HepG2 (cell line): ENCODE measurements around the gene SMIM1. TPM values are rescaled to one million over a fixed set of nuclear protein-coding genes. Genes with fewer than 3 reads are reported as not detected.

Experiments used
- HCFC1 ChIP-seq: fragments of 150-350 bp; IDR thresholded peaks from 2 replicates; pipeline ENCODE4 v1.6.1; 2014; ENCODE audit warnings: low read depth, low read length
- HNRNPK ChIP-seq: fragments of 200-400 bp; formaldehyde crosslinking; IDR thresholded peaks from 2 replicates; pipeline ENCODE4 v1.6.1; 2018; ENCODE audit warnings: low read length, low read depth, moderate library complexity, mild to moderate bottlenecking; ENCODE audit not compliant: poor library complexity, severe bottlenecking
- KAT8 ChIP-seq: IDR thresholded peaks from 2 replicates; pipeline ENCODE4 v1.6.1; 2016; ENCODE audit warnings: missing genetic modification reagents, missing compliant biosample characterization
- MED13 ChIP-seq: sonication (generic); formaldehyde crosslinking; IDR thresholded peaks from 2 replicates; pipeline ENCODE4 v1.5.0; 2020; ENCODE audit warnings: missing genetic modification reagents
- RBM39 ChIP-seq: fragments of 200-400 bp; formaldehyde crosslinking; IDR thresholded peaks from one replicate; pipeline ENCODE4 v1.6.1; 2018; ENCODE audit warnings: antibody characterized with exemption, mild to moderate bottlenecking, low read depth, low read length; ENCODE audit not compliant: poor library complexity, severe bottlenecking
- TCF12 ChIP-seq, 2 experiments: fragments of 450-650 bp in 1 of 2; sonication (generic) in 1 of 2; formaldehyde crosslinking in 1 of 2; IDR thresholded peaks; 2 replicates each; pipeline versions ENCODE4 v1.6.1 to v1.8.0; 2017 to 2022; ENCODE audit warnings: antibody characterized with exemption in 1 of 2, mild to moderate bottlenecking in 1 of 2, missing genetic modification reagents in 1 of 2, moderate library complexity in 1 of 2
- THYN1 ChIP-seq: sonication (generic); formaldehyde crosslinking; IDR thresholded peaks from 2 replicates; pipeline ENCODE4 v1.8.1; 2023; ENCODE audit warnings: low read depth, mild to moderate bottlenecking, moderate library complexity, missing genetic modification reagents, borderline replicate concordance
- ZNF232 ChIP-seq: sonication (generic); formaldehyde crosslinking; IDR thresholded peaks from 2 replicates; pipeline ENCODE4 v1.4.0; 2020; ENCODE audit warnings: missing genetic modification reagents, borderline replicate concordance
- ZNF256 ChIP-seq: sonication (generic); formaldehyde crosslinking; conservative IDR thresholded peaks from 2 replicates; pipeline ENCODE4 v1.4.0; 2020; ENCODE audit warnings: missing genetic modification reagents
- ZNF282 ChIP-seq: fragments of 450-650 bp; IDR thresholded peaks from 2 replicates; pipeline ENCODE4 v1.6.1; 2018; ENCODE audit not compliant: partially characterized antibody
- ZNF484 ChIP-seq: sonication (generic); formaldehyde crosslinking; IDR thresholded peaks from 2 replicates; pipeline ENCODE4 v1.5.1; 2020; ENCODE audit warnings: mild to moderate bottlenecking, low read depth, missing genetic modification reagents, borderline replicate concordance
- ZNF614 ChIP-seq: IDR thresholded peaks from 2 replicates; pipeline ENCODE4 v1.6.1; 2018; ENCODE audit warnings: missing biosample characterization, missing genetic modification reagents, inconsistent platforms, borderline replicate concordance
- ZNF629 ChIP-seq: sonication (generic); formaldehyde crosslinking; conservative IDR thresholded peaks from 2 replicates; pipeline ENCODE4 v1.5.0; 2020; ENCODE audit warnings: missing genetic modification reagents
- ZNF788 ChIP-seq: sonication (generic); formaldehyde crosslinking; IDR thresholded peaks from 2 replicates; pipeline ENCODE4 v1.5.0; 2020; ENCODE audit warnings: mild to moderate bottlenecking, missing genetic modification reagents, borderline replicate concordance
- polyA plus RNA-seq, 8 experiments: library from polyadenylated mRNA; depleted of rRNA in 3 of 8; stranded (reverse) in 7 of 8; unstranded in 1 of 8; fragments of >200 nt; fragmentation: Illumina TruSeq in 4 of 8; extraction: Trizol in 4 of 8; gene quantifications; 2 replicates each; pipeline versions ENCODE4 v1.2.1 to v1.2.3, GENCODE V29; 2011 to 2016; ENCODE audit warnings: low read depth in 4 of 8, missing spikeins in 1 of 8, mixed read lengths in 1 of 8; ENCODE audit not compliant: insufficient read depth in 1 of 8
- total RNA-seq, 5 experiments: library from RNA; depleted of rRNA; stranded (reverse); fragments of >200 nt; fragmentation: Illumina TruSeq; extraction: Trizol; gene quantifications; 2 replicates each; pipeline ENCODE4 v1.2.3, GENCODE V29; 2016; ENCODE audit warnings: low read depth in 1 of 5
- TF ChIP-seq, protein P1 (sequence below): sonication (generic); formaldehyde crosslinking; IDR thresholded peaks from one replicate; pipeline ENCODE4 v1.5.1; 2020; ENCODE audit warnings: mild to moderate bottlenecking, missing genetic modification reagents; ENCODE audit errors: not compliant biosample characterization
- TF ChIP-seq, protein P2 (sequence below): sonication (generic); formaldehyde crosslinking; IDR thresholded peaks from 2 replicates; pipeline ENCODE4 v1.8.0; 2022; ENCODE audit warnings: mild to moderate bottlenecking, missing genetic modification reagents, borderline replicate concordance
- TF ChIP-seq, protein P3 (sequence below): IDR thresholded peaks from 2 replicates; pipeline ENCODE4 v1.6.1; 2016; ENCODE audit warnings: mild to moderate bottlenecking

The SMIM1 gene
- total and polyA plus RNA-seq, 2 of the 13 experiments (the other 11 are each of a cell fraction or from before 2014, with no cell fraction given): 12.4 to 56.3 TPM

DNA sequence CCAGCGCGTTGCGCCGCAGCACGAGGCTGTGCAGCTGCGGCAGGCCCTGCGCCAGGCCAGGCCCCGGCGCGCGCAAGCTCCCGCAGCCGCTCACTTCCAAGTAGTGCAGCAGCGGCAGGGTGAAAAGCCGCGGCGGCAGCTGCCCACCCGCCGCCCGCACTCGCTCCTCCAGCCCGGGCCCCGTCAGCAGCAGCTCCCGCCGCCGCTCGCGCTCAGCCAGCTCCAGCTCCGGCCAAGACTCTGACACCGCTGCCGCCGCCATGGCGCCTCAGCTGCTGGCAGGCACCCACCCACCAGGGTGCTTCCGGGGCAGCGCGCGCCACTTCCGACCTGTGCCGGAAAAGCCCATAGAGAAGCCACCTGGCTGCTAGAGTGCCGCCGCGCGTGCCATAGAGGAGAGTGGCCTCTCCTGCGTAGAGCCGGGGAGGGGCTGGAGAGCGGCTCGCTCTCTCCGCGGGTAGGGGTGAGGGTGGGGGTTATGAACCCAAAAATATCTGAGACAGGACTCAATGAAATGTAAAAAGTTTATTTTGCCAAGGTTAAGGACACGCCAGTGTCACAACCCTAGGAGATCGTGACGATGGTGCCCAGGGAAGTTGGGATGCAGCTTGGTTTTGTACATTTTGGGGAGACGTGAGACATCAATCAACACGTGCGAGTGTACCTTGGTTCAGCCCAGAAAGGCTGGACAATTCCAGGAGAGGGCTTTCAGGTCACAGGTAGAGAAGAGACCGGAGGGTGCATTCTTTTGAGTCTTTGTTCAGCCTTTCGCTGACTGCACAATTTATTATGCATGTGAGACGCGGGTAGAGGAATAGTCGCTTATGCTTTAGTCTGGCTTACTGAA, 23.9 kb downstream of the SMIM1 start, which contains the start of gene LRRC47 (continued):
- TF ChIP-seq, protein P1, sequence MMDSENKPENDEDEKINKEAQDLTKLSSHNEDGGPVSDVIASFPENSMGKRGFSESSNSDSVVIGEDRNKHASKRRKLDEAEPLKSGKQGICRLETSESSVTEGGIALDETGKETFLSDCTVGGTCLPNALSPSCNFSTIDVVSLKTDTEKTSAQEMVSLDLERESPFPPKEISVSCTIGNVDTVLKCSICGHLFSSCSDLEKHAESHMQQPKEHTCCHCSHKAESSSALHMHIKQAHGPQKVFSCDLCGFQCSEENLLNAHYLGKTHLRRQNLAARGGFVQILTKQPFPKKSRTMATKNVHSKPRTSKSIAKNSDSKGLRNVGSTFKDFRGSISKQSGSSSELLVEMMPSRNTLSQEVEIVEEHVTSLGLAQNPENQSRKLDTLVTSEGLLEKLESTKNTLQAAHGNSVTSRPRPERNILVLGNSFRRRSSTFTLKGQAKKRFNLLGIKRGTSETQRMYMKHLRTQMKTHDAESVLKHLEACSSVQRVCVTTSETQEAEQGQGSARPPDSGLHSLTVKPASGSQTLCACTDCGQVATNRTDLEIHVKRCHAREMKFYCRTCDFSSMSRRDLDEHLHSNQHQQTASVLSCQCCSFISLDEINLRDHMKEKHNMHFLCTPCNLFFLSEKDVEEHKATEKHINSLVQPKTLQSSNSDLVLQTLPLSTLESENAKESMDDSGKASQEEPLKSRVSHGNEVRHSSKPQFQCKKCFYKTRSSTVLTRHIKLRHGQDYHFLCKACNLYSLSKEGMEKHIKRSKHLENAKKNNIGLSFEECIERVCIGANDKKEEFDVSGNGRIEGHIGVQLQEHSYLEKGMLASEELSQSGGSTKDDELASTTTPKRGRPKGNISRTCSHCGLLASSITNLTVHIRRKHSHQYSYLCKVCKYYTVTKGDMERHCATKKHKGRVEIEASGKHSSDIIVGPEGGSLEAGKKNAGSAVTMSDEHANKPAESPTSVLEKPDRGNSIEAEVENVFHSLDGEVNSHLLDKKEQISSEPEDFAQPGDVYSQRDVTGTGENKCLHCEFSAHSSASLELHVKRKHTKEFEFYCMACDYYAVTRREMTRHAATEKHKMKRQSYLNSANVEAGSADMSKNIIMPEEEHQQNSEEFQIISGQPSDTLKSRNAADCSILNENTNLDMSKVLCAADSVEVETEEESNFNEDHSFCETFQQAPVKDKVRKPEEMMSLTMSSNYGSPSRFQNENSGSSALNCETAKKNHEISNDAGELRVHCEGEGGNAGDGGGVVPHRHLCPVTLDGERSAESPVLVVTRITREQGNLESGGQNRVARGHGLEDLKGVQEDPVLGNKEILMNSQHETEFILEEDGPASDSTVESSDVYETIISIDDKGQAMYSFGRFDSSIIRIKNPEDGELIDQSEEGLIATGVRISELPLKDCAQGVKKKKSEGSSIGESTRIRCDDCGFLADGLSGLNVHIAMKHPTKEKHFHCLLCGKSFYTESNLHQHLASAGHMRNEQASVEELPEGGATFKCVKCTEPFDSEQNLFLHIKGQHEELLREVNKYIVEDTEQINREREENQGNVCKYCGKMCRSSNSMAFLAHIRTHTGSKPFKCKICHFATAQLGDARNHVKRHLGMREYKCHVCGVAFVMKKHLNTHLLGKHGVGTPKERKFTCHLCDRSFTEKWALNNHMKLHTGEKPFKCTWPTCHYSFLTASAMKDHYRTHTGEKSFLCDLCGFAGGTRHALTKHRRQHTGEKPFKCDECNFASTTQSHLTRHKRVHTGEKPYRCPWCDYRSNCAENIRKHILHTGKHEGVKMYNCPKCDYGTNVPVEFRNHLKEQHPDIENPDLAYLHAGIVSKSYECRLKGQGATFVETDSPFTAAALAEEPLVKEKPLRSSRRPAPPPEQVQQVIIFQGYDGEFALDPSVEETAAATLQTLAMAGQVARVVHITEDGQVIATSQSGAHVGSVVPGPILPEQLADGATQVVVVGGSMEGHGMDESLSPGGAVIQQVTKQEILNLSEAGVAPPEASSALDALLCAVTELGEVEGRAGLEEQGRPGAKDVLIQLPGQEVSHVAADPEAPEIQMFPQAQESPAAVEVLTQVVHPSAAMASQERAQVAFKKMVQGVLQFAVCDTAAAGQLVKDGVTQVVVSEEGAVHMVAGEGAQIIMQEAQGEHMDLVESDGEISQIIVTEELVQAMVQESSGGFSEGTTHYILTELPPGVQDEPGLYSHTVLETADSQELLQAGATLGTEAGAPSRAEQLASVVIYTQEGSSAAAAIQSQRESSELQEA (CRISPR knock-in tag): no peak
- TF ChIP-seq, protein P2, sequence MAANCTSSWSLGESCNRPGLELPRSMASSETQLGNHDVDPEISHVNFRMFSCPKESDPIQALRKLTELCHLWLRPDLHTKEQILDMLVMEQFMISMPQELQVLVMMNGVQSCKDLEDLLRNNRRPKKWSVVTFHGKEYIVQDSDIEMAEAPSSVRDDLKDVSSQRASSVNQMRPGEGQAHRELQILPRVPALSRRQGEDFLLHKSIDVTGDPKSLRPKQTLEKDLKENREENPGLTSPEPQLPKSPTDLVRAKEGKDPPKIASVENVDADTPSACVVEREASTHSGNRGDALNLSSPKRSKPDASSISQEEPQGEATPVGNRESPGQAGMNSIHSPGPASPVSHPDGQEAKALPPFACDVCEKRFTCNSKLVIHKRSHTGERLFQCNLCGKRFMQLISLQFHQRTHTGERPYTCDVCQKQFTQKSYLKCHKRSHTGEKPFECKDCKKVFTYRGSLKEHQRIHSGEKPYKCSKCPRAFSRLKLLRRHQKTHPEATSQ (CRISPR knock-in tag): no peak
- TF ChIP-seq HCFC1 (peak; percentile 72), ZNF614 (peak; percentile 42; the same call in 1 of the 2 replicates), ZNF788 (CRISPR knock-in tag) (peak; percentile 95), ZNF629 (CRISPR knock-in tag) (no peak; the same call in 1 of the 2 replicates), MED13 (CRISPR knock-in tag) (0 out of 2 replicates have a peak, but pooled peaks have one; percentile 34), THYN1 (no peak), HNRNPK (peak; percentile 70), ZNF232 (CRISPR knock-in tag) (peak; percentile 46; the same call in 1 of the 2 replicates), ZNF282 (no peak), ZNF484 (CRISPR knock-in tag) (no peak), ZNF256 (CRISPR knock-in tag) (no peak), TCF12 (IDR thresholded peaks at IDR 0.05) (no peak), TCF12 (CRISPR knock-in tag; IDR thresholded peaks at IDR 0.05) (no peak), RBM39 (no peak), KAT8 (CRISPR knock-in tag) (peak; percentile 97)
- TF ChIP-seq, protein P3, sequence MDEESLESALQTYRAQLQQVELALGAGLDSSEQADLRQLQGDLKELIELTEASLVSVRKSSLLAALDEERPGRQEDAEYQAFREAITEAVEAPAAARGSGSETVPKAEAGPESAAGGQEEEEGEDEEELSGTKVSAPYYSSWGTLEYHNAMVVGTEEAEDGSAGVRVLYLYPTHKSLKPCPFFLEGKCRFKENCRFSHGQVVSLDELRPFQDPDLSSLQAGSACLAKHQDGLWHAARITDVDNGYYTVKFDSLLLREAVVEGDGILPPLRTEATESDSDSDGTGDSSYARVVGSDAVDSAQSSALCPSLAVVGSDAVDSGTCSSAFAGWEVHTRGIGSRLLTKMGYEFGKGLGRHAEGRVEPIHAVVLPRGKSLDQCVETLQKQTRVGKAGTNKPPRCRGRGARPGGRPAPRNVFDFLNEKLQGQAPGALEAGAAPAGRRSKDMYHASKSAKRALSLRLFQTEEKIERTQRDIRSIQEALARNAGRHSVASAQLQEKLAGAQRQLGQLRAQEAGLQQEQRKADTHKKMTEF (CRISPR knock-in tag): peak; percentile 85
